Measurements from ENCODE around the gene GJC1.

GJC1 gene

GRCh38 chr17:44801880-44802279, 28.2 kb downstream of the GJC1 start:
- DNase-seq (ENCODE audit: low read depth), result no peak

DNA sequence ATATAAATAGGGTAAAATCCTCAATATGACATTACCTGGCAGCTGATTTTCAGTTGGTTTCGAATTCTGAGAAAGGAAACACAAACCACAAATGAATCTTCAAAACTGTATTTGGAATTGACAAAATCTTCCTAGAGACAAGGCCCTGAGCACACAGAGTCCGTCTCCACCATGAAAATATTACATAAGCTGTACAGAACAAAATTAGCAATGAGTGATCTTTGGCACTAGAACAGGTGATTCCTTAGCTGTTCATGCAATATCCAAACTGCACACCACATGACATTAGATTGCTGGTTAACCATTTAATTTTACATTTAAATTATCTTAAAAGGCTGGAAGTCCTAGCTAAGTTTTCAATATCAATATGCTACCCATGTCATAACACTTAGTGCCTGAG, 31.7 kb downstream of the GJC1 start:
- DNase-seq (ENCODE audit: low read depth), result no peak

DNA sequence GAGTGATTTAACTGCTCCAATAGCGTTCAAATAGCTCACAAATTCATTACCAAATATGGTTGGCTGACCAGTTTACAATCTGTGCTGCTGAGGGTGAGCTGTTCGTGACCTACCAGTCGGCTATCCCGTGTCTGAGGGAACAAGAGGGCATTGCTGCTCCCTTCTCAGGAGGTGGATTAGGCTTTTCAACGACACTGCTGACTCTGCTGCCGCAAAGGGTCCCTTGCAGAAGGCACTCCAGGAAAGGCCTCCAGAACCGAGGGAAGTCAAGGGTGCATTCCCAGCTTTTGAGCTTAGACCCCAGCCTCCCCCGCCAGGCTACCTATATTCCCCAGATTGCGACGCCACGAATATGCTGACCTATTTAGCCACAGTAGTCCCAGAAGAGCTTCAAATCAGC, 32.3 kb downstream of the GJC1 start:
- DNase-seq (ENCODE audit: low read depth), result no peak

- DNase-seq (ENCODE audit: low read depth), result no peak
These were observed 33.4 kb downstream of the GJC1 start for GRCh38 chr17:44796731-44797130.

DNA sequence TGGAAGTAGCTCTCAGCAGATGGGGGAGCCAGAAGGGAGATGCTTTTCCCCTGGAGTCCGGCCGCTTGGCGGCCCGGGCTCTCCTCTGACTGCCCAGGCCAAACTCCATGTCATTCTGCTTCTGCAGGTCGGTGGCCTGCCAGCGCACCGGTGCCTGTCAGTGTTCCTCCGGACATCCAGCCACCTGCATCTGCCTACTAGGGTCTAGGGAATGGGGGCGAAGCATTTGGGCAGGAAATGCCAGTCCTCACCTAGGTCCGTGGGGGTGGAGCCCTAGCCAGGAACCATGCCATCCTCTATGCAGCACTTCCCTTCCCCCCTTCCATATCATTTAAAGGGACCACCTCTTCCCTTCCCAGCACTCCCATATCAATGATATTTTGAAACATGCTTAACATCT, 34.2 kb downstream of the GJC1 start:
- DNase-seq (ENCODE audit: low read depth), result no peak

- DNase-seq (ENCODE audit: low read depth), result no peak
These were observed 34.7 kb downstream of the GJC1 start for GRCh38 chr17:44795421-44795820.

DNA sequence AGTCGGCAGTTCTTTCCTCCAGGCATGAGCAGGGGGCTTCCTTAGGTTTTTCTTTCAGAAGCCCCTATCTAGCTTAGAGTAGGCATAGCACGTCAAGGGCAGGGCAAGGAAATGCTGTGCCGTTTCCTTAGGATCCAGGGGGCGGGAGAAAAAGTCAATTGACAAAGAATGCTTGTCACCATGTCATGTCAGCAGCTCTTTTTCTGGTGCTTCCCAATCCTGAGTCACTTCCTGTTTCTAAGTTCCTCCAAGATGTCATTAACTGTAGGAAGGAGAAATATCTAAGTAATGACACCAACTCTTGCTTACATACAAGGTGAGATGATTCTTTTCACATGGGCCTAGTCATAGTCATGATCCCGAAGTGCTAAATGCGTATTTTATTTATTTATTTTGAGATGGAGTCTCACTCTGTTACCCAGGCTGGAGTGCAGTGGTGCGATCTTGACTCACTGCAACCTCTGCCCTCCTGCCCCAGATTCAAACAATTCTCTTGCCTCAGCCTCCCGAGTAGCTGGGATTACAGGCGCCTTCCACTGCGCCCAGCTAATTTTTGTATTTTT, 35.2 kb downstream of the GJC1 start:
- DNase-seq (ENCODE audit: low read depth), result no peak

- DNase-seq (ENCODE audit: low read depth), result no peak
These were observed 35.9 kb downstream of the GJC1 start for GRCh38 chr17:44793885-44794842.

DNA sequence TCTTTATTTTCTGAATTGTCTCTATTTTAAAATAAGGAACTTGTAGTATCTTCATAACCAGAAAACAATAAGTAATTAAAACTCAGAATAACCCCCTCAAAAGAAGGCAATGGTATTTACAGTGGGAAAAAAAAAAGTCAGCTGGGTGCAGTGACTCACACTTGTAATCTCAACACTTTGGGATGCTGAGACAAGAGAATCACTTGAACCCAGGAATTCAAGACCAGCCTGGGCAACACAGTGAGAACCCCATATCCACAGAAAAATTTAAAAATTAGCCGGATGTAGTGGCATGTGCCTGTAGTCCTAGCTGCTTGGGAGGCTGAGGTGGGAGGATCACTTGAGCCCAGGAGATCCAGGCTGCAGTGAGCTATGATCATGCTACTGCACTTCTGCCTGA, 37.8 kb downstream of the GJC1 start:
- no peak for DNase-seq (ENCODE audit: low read depth)

GRCh38 chr17:44788139-44788538, 41.9 kb downstream of the GJC1 start:
- DNase-seq (ENCODE audit: low read depth), result no peak

- no peak for DNase-seq (ENCODE audit: low read depth)
These were observed 42.7 kb downstream of the GJC1 start for GRCh38 chr17:44787271-44787940.

DNA sequence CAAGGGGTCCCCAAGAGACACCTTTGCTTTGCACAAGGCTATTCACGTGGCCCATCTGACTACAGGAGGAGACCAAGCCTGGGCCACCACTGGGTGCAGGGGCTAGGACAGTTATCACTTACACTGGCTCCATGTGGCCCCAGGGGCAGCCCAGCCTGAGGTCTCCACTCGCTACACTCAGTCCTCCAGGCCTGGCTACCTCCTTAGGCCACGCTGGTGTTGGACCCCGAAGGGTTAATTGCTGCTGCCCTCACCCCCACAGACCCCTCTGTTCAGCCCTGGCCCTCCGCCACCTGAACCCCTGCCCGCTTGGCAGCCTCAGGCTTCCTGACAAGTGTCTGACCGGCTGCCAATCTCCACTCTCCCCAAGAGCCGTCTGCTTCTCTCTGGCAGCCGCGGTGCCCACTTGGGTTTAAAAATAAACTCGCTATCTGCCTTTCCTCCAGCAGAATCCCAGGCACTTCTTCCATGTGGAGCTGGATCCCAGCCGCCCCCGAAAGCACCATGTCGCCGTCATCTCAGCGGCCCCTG, 43.5 kb downstream of the GJC1 start:
- no peak for DNase-seq (ENCODE audit: low read depth)

DNA sequence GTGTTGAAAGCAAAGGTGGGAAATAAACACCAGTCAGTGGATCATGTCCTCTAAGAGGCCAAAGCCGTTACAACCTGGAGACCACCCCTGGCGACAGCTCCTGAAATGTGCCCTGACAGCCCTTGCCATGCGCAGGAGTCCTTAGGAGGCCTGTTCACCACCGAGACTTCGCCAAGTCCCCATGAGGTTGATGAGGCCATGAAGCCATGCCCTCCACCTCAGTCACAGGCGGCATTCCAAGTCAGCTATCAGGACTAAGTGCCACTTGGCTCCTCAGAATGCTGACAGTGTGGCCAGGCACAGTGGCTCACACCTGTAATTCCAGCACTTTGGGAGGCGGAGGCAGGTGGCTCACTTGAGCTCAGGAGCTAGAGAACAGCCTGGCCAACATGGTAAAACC, 44.2 kb downstream of the GJC1 start:
- no peak for DNase-seq (ENCODE audit: low read depth)

DNA sequence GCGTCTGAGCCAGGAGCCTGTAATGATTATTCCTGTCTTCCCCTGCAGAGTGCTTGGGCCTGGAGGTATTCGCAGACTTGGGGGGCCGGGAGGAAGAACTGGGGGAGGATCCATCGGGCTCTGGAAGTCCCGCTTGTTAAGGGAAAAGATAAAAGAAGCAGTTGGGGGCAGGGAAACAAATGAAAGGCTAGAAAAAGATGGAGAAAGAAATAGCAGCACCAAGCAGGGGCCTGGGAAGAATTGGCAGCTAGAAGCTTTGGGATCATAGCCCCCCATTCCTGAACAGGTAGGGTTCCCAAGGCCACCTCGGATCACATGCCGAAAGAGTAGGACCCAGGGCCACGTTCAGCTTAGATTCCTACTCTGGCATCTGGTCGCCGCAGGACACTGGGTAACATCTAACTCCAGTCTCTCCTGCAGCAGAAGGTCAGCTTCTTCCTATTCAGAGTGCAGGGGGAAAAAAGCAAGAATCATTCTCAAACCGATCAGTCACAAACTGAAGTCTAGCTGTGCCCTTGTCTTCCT, 47.7 kb downstream of the GJC1 start:
- DNase-seq (ENCODE audit: low read depth), result no peak

DNA sequence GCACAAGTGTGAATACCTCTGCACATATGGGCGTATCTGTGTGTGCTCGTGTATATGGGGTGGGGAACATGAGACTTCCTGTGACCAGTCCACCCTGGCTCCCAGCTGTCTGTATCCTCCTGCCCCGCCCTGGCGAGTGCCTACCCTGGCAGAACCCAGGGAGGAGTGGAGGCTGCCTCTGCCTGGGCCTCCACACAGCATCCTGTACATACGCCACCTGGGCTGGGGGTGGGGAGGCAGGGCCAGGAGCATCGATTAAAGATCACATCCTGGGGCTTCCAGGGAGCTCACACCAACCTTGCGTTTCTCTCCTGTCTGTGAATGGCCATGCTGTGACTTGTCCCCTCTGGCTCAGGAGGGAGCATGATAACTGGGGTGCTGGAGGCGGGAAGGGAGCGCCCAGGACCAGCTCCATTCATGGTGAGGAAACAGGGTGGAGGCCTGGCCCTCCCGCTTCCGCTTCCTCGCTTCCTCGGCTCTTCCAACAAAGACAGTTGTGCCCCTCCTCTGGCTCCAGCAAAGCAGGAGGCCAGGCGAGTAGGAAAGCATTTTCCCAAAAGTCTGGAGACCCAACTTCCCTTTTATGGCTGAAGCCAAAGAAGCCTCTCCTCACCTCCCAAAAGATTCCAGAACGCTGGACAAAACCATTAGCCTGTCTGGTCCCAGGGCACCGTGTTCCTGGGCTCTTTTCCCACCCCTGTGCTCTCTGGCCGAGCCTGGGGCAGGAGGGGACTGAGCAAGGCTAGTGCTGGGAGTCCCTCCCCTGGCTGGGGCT, 48.3 kb downstream of the GJC1 start:
- DNase-seq (ENCODE audit: low read depth), result no peak

DNA sequence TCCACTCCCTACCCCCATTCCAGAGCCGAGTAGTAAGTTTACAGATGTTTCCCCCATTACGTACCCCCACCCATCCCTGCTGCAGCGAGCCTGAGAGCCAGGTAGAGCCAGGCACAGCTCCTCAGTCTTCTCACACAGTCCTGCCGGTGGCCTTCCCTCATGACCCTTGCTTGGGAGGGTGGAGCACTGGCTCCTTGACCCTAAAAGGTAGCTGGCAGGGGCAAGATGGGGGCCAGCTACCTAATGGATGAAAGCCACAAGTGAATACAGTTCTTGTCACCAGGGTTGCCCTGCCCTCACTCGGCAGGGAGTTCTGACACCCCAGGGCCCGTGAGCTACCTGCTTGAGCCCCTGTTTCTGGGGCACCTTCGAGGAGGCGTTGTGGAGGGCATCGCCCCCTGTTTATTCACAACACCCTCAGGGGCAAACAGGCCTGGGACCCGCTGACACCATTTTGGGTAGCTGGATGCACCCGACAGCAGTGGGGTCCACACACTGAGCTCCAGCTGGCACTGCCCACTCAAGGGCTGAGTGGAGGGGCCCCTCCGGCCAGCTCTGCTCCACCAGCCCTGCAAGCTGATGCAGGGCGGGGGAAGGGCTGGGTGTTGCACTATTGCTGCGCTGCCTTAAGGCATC, 49.1 kb downstream of the GJC1 start:
- no peak for DNase-seq (ENCODE audit: low read depth)

- DNase-seq (ENCODE audit: low read depth), result no peak
These were observed 49.9 kb downstream of the GJC1 start for GRCh38 chr17:44780161-44780560.

- DNase-seq (ENCODE audit: low read depth), result peak; percentile 66
These were observed 50.7 kb downstream of the GJC1 start for GRCh38 chr17:44779211-44780025.

GRCh38 chr17:44778656-44779210, 51.4 kb downstream of the GJC1 start:
- no peak for DNase-seq (ENCODE audit: low read depth)
